Activated B cell treated with CpG ODN at 0.5 μM for 24 hours (primary cell): ENCODE measurements around the gene HNRNPK. TPM values are rescaled to one million over a fixed set of nuclear protein-coding genes. Genes with fewer than 3 reads are reported as not detected.

ENCODE experiments used
- ATAC-seq: fragments of 200-7000 bp; cut with Tn5 transposase; one replicate; pipeline ENCODE4 v1.10.0; 2021; ENCODE audit warnings: low read depth, mild to moderate bottlenecking, moderate library complexity
- CTCF ChIA-PET: fragments of 350-600 bp; sonication (Branson Sonifier 250); formaldehyde crosslinking; loops from one replicate; lab custom pipeline; 2021; ENCODE audit warnings: antibody characterized with exemption; lab: Charles Lee
- POLR2A ChIA-PET: fragments of 350-600 bp; sonication (Branson Sonifier 250); formaldehyde crosslinking; loops from one replicate; lab custom pipeline; 2021; ENCODE audit warnings: antibody characterized with exemption; lab: Charles Lee
- DNase-seq: peaks from one replicate; pipeline ENCODE4 v3.0.0; 2022
- H3K27ac Mint-ChIP-seq: one replicate; pipeline ENCODE4 v1.8.0; 2020; ENCODE audit warnings: mixed read lengths
- H3K27me3 Mint-ChIP-seq: one replicate; pipeline ENCODE4 v1.8.0; 2021; ENCODE audit warnings: mixed read lengths
- H3K36me3 Mint-ChIP-seq: one replicate; pipeline ENCODE4 v1.8.0; 2021; ENCODE audit warnings: low read depth, mixed read lengths
- H3K4me1 Mint-ChIP-seq: one replicate; pipeline ENCODE4 v1.8.0; 2021; ENCODE audit warnings: mixed read lengths
- H3K4me3 Mint-ChIP-seq: one replicate; pipeline ENCODE4 v1.8.0; 2020; ENCODE audit warnings: mild to moderate bottlenecking, mixed read lengths
- H3K9me3 Mint-ChIP-seq: one replicate; pipeline ENCODE4 v1.8.0; 2020; ENCODE audit warnings: mixed read lengths
- intact Hi-C: fragments of 100-400 bp; cut with micrococcal nuclease; formaldehyde crosslinking; loops from one replicate; pipeline ENCODE4 v1.15.1; 2024
- total RNA-seq: library from RNA; stranded (reverse); gene quantifications from 2 replicates; pipeline ENCODE4 v1.2.3, GENCODE V29; 2022
- TF ChIP-seq, protein P1 (sequence below): fragments of 200-600 bp; IDR thresholded peaks from one replicate; pipeline ENCODE4 v1.8.0; 2022; ENCODE audit warnings: antibody characterized with exemption, mild to moderate bottlenecking

Gene HNRNPK
- total RNA-seq, 1 donor from 2014 or later: 645 TPM

DNA sequence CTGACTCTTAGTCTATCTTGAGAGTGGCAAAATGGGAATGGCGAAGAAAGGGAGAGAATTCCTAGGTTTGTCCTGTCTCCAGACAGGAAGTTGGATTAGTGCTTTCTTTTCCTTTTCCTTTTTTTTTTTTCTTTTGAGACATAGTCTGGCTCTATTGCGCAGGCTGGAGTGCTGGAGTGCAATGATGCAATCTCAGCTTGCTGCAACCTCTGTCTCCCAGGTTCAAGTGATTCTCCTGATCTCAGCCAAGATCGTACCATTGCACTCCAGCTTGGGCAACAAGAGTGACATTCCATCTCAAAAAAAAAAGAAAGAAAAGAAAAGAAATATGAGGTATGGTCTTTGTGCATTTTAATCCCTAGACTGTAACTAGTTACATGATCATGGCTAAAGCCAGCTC lies 46.2 kb downstream of the HNRNPK start:
- no peak overlapping the region for H3K27ac Mint-ChIP-seq
- H3K36me3 Mint-ChIP-seq: peaks cover 3% of the 10 kb centered on the region
- CTCF ChIA-PET: interaction anchor here (1.4 kb wide), 1 partner anchor 327 kb away, joined by 6 read pairs; no protein-coding TSS in a partner anchor

DNA sequence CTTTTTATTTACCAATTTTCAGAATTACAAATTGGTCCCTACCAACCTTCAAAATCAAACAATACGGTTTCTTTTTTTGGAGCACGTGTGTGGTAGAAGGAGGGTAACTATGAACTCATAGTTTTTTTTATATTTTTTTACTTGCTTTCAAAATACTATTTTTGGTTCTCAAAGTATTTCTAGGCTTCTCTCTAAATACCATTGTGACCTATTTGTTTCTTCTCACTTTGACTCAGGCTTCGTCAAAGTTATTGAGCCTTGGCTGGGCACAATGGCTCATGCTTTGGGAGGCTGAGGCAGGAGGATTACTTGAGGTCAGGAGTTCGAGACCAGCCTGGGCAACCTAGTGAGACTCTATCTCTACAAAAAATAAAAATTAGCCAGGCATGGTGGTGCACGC lies 47.2 kb downstream of the HNRNPK start:
- Mint-ChIP-seq H3K36me3 (no peaks in the 10 kb centered on the region), H3K4me1 (no peaks in the 10 kb centered on the region), H3K4me3 (no peak overlapping the region), H3K27me3 (no peaks in the 10 kb centered on the region), H3K9me3 (no peaks in the 10 kb centered on the region), H3K27ac (no peak overlapping the region)
- ATAC-seq (no peak), DNase-seq (no peak)
- TF ChIP-seq, protein P1, sequence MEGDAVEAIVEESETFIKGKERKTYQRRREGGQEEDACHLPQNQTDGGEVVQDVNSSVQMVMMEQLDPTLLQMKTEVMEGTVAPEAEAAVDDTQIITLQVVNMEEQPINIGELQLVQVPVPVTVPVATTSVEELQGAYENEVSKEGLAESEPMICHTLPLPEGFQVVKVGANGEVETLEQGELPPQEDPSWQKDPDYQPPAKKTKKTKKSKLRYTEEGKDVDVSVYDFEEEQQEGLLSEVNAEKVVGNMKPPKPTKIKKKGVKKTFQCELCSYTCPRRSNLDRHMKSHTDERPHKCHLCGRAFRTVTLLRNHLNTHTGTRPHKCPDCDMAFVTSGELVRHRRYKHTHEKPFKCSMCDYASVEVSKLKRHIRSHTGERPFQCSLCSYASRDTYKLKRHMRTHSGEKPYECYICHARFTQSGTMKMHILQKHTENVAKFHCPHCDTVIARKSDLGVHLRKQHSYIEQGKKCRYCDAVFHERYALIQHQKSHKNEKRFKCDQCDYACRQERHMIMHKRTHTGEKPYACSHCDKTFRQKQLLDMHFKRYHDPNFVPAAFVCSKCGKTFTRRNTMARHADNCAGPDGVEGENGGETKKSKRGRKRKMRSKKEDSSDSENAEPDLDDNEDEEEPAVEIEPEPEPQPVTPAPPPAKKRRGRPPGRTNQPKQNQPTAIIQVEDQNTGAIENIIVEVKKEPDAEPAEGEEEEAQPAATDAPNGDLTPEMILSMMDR: no peak
- CTCF ChIA-PET: interaction anchor here (1.0 kb wide), 1 partner anchor 240 kb away, joined by 3 read pairs; no protein-coding TSS in a partner anchor
- intact Hi-C loops: no loop called here
- POLR2A ChIA-PET: no interaction called here

More for the DNA sequence above, 46.2 kb downstream of the HNRNPK start:
- Mint-ChIP-seq H3K27me3 (no peaks in the 10 kb centered on the region), H3K9me3 (no peaks in the 10 kb centered on the region), H3K4me3 (no peak overlapping the region), H3K4me1 (no peaks in the 10 kb centered on the region)
- TF ChIP-seq, protein P1: no peak
- intact Hi-C loops: no loop called here
- DNase-seq: no peak
- POLR2A ChIA-PET: interaction anchor here (0.6 kb wide), 1 partner anchor 21 kb away, joined by 4 read pairs; no protein-coding TSS in a partner anchor
- ATAC-seq: no peak

DNA sequence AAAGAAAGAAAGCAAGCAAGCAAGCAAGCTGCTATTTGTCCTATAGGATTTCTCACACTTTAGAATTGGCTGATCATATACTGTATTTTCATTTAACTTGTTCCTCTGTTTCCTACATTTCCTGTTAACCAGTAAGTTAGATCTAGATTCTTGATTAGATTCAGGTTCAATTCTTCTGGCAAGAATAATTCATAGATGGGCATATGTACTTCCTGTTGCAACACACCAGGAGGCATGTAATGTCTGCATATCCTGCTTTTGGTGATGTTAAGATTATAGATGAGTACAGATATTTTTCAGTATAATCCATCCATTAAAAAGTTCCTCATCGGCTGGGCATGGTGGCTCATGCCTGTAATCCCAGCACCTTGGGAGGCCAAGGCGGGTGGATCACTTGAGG lies 48.0 kb downstream of the HNRNPK start:
- Mint-ChIP-seq H3K4me1 (no peaks in the 10 kb centered on the region), H3K27me3 (no peaks in the 10 kb centered on the region), H3K4me3 (no peak overlapping the region), H3K9me3 (no peaks in the 10 kb centered on the region), H3K27ac (no peak overlapping the region), H3K36me3 (no peaks in the 10 kb centered on the region)
- POLR2A ChIA-PET: no interaction called here
- intact Hi-C loops: no loop called here
- DNase-seq: no peak
- CTCF ChIA-PET: no interaction called here
- ATAC-seq: no peak
- TF ChIP-seq, protein P1: no peak

DNA sequence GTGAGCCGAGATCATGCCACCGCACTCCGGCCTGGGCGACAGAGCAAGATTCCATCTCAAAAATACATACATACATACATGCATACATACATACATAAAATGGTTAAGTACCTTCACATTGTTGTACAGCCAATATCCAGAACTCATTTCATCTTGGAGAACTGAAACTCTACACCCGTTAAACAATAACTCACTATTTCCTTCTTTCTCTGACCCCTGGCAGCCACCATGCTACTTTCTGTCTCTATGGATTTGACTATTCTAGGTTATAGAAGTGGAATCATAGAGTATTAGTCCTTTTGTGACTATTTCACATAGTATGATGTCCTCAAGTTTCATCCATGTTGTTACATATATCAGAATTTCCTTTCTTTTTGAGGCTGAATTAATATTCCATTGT lies 49.1 kb downstream of the HNRNPK start:
- CTCF ChIA-PET: no interaction called here
- H3K4me1 Mint-ChIP-seq: no peaks in the 10 kb centered on the region
- no peaks in the 10 kb centered on the region for H3K9me3 Mint-ChIP-seq
- no peaks in the 10 kb centered on the region for H3K36me3 Mint-ChIP-seq
- no peaks in the 10 kb centered on the region for H3K27me3 Mint-ChIP-seq
- POLR2A ChIA-PET: interaction anchor here (0.6 kb wide), 1 partner anchor 333 kb away, joined by 4 read pairs; no protein-coding TSS in a partner anchor
- DNase-seq (no peak), ATAC-seq (no peak)
- H3K27ac Mint-ChIP-seq: no peak overlapping the region
- intact Hi-C loops: no loop called here
- no peak overlapping the region for H3K4me3 Mint-ChIP-seq
- TF ChIP-seq, protein P1: no peak

DNA sequence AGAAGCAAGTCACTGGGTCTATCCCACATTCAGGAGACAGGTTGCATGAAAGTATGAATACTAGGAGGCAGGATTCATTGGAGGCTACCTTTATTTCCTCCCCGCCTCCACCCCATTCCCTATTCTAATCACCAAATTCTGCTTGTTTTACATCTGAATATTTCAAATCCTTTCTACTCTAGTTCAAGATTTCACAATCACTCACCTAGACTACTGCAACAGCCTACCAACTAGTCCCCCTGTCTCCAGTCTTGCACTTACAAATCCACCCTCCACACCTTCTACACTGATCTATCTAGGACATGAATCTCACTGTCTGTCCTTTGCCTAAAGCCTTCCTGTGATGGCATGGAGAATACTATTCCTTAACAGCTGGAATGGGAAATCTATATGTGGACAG lies 52.4 kb downstream of the HNRNPK start:
- CTCF ChIA-PET: no interaction called here
- no peak for ATAC-seq
- intact Hi-C loops: no loop called here
- Mint-ChIP-seq H3K27me3 (no peaks in the 10 kb centered on the region), H3K9me3 (no peaks in the 10 kb centered on the region), H3K4me1 (peaks cover 2% of the 10 kb centered on the region), H3K4me3 (no peak overlapping the region), H3K27ac (no peak overlapping the region), H3K36me3 (no peaks in the 10 kb centered on the region)
- POLR2A ChIA-PET: no interaction called here
- no peak for DNase-seq
- TF ChIP-seq, protein P1: no peak
